SU-DHL-6 (cell line): ENCODE measurements around the gene CCDC142.

ENCODE experiments used
- EZH2phosphoT487 ChIP-seq: fragments of 200-600 bp; sonication (generic), shearing (Covaris generic); conservative IDR thresholded peaks from 2 replicates; pipeline ENCODE4 v1.6.1; 2018; ENCODE audit warnings: mild to moderate bottlenecking, antibody characterized with exemption, low read length, moderate library complexity, mixed read lengths
- TF ChIP-seq, protein P1 (sequence below): fragments of 200-600 bp; sonication (generic); IDR thresholded peaks from one replicate; pipeline ENCODE4 v1.5.1; 2017; ENCODE audit warnings: antibody characterized with exemption, mild to moderate bottlenecking, low read length, moderate library complexity; ENCODE audit not compliant: insufficient read depth, poor library complexity, severe bottlenecking

DNA sequence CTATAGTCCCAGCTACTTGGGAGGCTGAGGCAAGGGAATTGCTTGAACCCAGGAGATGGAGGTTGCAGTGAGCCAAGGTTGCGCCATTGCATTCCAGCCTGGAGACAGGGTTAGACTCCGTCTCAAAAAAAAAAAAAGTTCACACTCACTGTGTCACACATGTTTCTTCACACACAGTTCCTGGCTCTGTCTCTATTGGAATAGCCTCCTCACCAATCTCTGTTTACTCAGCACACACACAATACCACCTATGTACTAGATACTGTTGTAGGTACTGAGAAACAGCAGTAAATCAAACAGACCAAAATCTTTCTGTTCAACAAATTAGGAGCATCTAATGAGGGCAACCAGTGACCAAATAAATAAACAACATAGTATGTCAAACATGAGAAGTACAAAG is 3.3 kb upstream of the CCDC142 start:
- TF ChIP-seq, protein P1, sequence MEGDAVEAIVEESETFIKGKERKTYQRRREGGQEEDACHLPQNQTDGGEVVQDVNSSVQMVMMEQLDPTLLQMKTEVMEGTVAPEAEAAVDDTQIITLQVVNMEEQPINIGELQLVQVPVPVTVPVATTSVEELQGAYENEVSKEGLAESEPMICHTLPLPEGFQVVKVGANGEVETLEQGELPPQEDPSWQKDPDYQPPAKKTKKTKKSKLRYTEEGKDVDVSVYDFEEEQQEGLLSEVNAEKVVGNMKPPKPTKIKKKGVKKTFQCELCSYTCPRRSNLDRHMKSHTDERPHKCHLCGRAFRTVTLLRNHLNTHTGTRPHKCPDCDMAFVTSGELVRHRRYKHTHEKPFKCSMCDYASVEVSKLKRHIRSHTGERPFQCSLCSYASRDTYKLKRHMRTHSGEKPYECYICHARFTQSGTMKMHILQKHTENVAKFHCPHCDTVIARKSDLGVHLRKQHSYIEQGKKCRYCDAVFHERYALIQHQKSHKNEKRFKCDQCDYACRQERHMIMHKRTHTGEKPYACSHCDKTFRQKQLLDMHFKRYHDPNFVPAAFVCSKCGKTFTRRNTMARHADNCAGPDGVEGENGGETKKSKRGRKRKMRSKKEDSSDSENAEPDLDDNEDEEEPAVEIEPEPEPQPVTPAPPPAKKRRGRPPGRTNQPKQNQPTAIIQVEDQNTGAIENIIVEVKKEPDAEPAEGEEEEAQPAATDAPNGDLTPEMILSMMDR: no peak
- TF ChIP-seq EZH2phosphoT487: no peak
